ENCODE results near the gene SGPP1. TPM values are rescaled to one million over a fixed set of nuclear protein-coding genes. Genes with fewer than 3 reads are reported as not detected.

SGPP1 gene
- total and polyA plus RNA-seq, 11 donors = 4.0 to 9.2 (median 5.1) TPM

- WGBS, 4 donors = 73 to 86% (median 78%) methylated on average over 3 of the region's 3 CpGs
- ATAC-seq = no peak
Measured at GRCh38 chr14:63745272-63745671, 17.4 kb upstream of the SGPP1 start.

GRCh38 chr14:63737582-63738006, 9.7 kb upstream of the SGPP1 start:
- H3K36me3 ChIP-seq = no peaks in the 10 kb centered on the region
- DNase-seq (no peak), ATAC-seq (no peak)
- no peaks in the 10 kb centered on the region for H3K9me3 ChIP-seq
- H3K4me3 ChIP-seq = no peak overlapping the region
- no peak overlapping the region for H3K27ac ChIP-seq
- no peaks in the 10 kb centered on the region for H3K27me3 ChIP-seq
- H3K4me1 ChIP-seq = no peaks in the 10 kb centered on the region
- no peak for TF ChIP-seq POLR2A (IDR thresholded peaks at IDR 0.05)
- intact Hi-C loops (cut with DNase I) = no loop called here
- 88 to 95% (median 91%) methylated on average over 1 of the region's 1 CpG for WGBS, 4 donors

More at GRCh38 chr14:63745272-63745671, 17.4 kb upstream of the SGPP1 start:
- TF ChIP-seq POLR2A (IDR thresholded peaks at IDR 0.05) (no peak), CTCF (IDR thresholded peaks at IDR 0.05) (no peak)
- Histone ChIP-seq H3K27ac (no peak overlapping the region), H3K4me1 (peaks cover 0 to 11% (median 0%) of the 10 kb centered on the region in 12 donors), H3K36me3 (no peaks in the 10 kb centered on the region), H3K27me3 (no peaks in the 10 kb centered on the region), H3K4me3 (no peak overlapping the region), H3K9me3 (no peaks in the 10 kb centered on the region)
- no peak for DNase-seq
- intact Hi-C loops (cut with DNase I) = no loop called here

- Histone ChIP-seq H3K9me3 (no peaks in the 10 kb centered on the region), H3K27me3 (no peaks in the 10 kb centered on the region), H3K36me3 (no peaks in the 10 kb centered on the region), H3K27ac (no peak overlapping the region), H3K4me3 (no peak overlapping the region), H3K4me1 (no peaks in the 10 kb centered on the region)
- TF ChIP-seq CTCF (IDR thresholded peaks at IDR 0.05) (no peak), POLR2A (IDR thresholded peaks at IDR 0.05) (no peak)
- whole genome bisulfite sequencing, 4 donors = 80 to 92% (median 87%) methylated on average over 5 of the region's 5 CpGs
- intact Hi-C loops (cut with DNase I) = no loop called here
- DNase-seq = no peak
- ATAC-seq = no peak
Measured at GRCh38 chr14:63735720-63736119, 7.9 kb upstream of the SGPP1 start.

- TF ChIP-seq CTCF (IDR thresholded peaks at IDR 0.05) (no peak), POLR2A (IDR thresholded peaks at IDR 0.05) (no peak)
- no peak for DNase-seq
- ATAC-seq = no peak
- intact Hi-C loops (cut with DNase I) = no loop called here
- Histone ChIP-seq H3K9me3 (no peaks in the 10 kb centered on the region), H3K27me3 (no peaks in the 10 kb centered on the region), H3K4me3 (no peak overlapping the region), H3K27ac (no peak overlapping the region), H3K4me1 (peaks cover 0 to 23% (median 13%) of the 10 kb centered on the region in 12 donors), H3K36me3 (no peaks in the 10 kb centered on the region)
- 78 to 82% (median 78%) methylated on average over 3 of the region's 3 CpGs for WGBS, 4 donors
Measured at GRCh38 chr14:63730659-63731058, 2.8 kb upstream of the SGPP1 start.

- no peak for TF ChIP-seq CTCF (IDR thresholded peaks at IDR 0.05)
- no peak for TF ChIP-seq POLR2A (IDR thresholded peaks at IDR 0.05)
- WGBS, 4 donors = 0 to 4% (median 1%) methylated on average over 12 to 45 of the region's 45 CpGs
- Histone ChIP-seq H3K36me3 (no peaks in the 10 kb centered on the region), H3K4me3 (peak overlapping the region; percentile 82 to 99 (median 96)), H3K4me1 (peaks cover 0 to 40% (median 16%) of the 10 kb centered on the region in 12 donors), H3K27ac (peak overlapping the region; percentile 58 to 94 (median 90)), H3K27me3 (no peaks in the 10 kb centered on the region), H3K9me3 (no peaks in the 10 kb centered on the region)
- intact Hi-C loops (cut with DNase I) = loop anchor here in 4 of 10 donors (2.0 to 10.0 kb wide), 3 partner anchors 40 to 84 kb away; partner anchors contain the start of gene WDR89 (in 2 of the 4)
- peak; percentile 22 to 76 (median 40) for DNase-seq
- peak; percentile 19 to 82 (median 64) for ATAC-seq
Measured at GRCh38 chr14:63727231-63727735, 582 bp downstream of the SGPP1 start.
